ENCODE data around the gene MCF2L2. TPM values are rescaled to one million over a fixed set of nuclear protein-coding genes. Genes with fewer than 3 reads are reported as not detected.

The MCF2L2 gene
- total and polyA plus RNA-seq, 9 of the 15 experiments (the other 6 are each of a cell fraction or from before 2014, with no cell fraction given): 0.56 to 4.2 (median 3.0) TPM

DNA sequence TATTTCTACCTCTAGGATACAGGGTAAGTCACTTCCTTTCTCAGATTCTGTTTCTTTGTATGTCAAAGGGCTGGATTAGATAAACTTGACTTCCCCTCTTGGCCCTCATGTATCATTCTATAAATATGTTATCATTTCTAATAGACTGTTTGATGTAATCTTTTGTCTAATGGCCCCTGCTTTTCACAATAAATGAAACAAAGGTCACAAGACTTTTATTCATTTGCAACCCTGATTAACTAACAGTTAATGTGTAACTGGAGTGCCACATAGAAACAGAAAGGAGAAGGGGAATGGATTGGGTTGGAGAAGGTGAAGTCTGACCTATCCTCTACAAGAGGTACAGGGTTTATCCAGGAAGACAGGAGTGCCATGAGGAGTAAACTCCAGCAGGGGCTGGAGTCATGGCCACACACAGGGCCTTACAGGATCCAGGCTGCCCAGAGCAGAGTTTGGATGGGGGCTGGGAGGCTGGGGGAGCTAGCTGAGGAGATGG lies 183.4 kb downstream of the MCF2L2 start (continued):
- TF ChIP-seq SP2 (IDR thresholded peaks at IDR 0.05; ENCODE audit: extremely low read depth, low read depth, low read length, poor library complexity, severe bottlenecking): no peak
- TF ChIP-seq CBX3 (IDR thresholded peaks at IDR 0.05; ENCODE audit: borderline replicate concordance in 1 of 2, low read length in 2 of 2): no peak

DNA sequence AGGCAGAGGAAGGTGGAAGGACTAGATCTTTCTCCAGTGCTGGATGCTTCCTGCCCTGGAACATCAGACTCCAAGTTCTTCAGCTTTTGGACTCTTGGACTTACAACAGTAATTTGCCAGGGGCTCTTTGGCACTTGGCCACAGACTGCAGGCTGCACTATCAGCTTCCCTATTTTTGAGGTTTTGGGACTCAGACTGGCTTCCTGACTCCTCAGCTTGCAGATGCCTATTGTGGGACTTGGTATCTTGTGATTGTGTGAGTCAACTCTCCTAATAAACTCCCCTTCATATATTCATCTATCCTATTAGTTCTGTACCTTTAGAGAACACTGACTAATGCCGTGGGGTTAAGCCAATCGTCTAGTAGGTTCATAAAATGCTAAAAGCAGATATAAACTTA lies 184.2 kb downstream of the MCF2L2 start:
- 13% methylated on average over 2 of the region's 2 CpGs for WGBS (ENCODE audit: insufficient coverage, low coverage, missing lambda C conversion rate)
- TF ChIP-seq, protein P1, sequence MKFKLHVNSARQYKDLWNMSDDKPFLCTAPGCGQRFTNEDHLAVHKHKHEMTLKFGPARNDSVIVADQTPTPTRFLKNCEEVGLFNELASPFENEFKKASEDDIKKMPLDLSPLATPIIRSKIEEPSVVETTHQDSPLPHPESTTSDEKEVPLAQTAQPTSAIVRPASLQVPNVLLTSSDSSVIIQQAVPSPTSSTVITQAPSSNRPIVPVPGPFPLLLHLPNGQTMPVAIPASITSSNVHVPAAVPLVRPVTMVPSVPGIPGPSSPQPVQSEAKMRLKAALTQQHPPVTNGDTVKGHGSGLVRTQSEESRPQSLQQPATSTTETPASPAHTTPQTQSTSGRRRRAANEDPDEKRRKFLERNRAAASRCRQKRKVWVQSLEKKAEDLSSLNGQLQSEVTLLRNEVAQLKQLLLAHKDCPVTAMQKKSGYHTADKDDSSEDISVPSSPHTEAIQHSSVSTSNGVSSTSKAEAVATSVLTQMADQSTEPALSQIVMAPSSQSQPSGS (CRISPR knock-in tag; IDR thresholded peaks at IDR 0.05): no peak
- TF ChIP-seq ZNF217 (CRISPR knock-in tag; IDR thresholded peaks at IDR 0.05) (no peak), PRPF4 (IDR thresholded peaks at IDR 0.05; ENCODE audit: insufficient read depth, low read depth, low read length, poor library complexity, severe bottlenecking) (no peak), ESRRA (IDR thresholded peaks at IDR 0.05; ENCODE audit: borderline replicate concordance, low read depth) (no peak)
- FAIRE-seq (no peak), ATAC-seq (no peak), DNase-seq (ENCODE audit: extremely low read depth in 1 of 4, low spot score in 3 of 4) (no peak)
- H3K9ac ChIP-seq (ENCODE audit: insufficient read depth in 1 of 2, low read depth in 2 of 2, low read length in 2 of 2): no peak overlapping the region
- ChIA-PET CTCF (ENCODE audit: low intra/inter-chr PET ratio) (no interaction called here), POLR2A (interaction anchor here (1.1 kb wide), 1 partner anchor 9 kb away, joined by 3 read pairs; the partner anchor contains the start of gene B3GNT5)
- intact Hi-C loops (cut with micrococcal nuclease) (no loop called here), in situ Hi-C loops (cut with MboI) (no loop called here)
- no peaks in the 10 kb centered on the region; a peak in 1 of 5 replicates for H3K4me1 ChIP-seq (replicated peaks in 1 of 2; ENCODE audit: control insufficient read depth in 2 of 2, insufficient read depth in 2 of 2, low read length in 2 of 2)
- H3K9me3 ChIP-seq (replicated peaks; ENCODE audit: control insufficient read depth, insufficient read depth, low read depth, low read length): peaks cover 8% of the 10 kb centered on the region
- no peaks in the 10 kb centered on the region for H3K9me1 ChIP-seq (ENCODE audit: control insufficient read depth, insufficient read depth, low read length)
- no peak overlapping the region for H3K27ac ChIP-seq (ENCODE audit: extremely low read depth, low read depth, low read length)
- H3K27me3 ChIP-seq (ENCODE audit: control insufficient read depth in 2 of 2, insufficient read depth in 2 of 2, low read length in 2 of 2): no peaks in the 10 kb centered on the region; a peak in 1 of 5 replicates
- H2AFZ ChIP-seq (ENCODE audit: low read depth, low read length): no peak overlapping the region
- H3K4me3 ChIP-seq: no peak overlapping the region
- no peak overlapping the region for H3K4me2 ChIP-seq (ENCODE audit: insufficient read depth, low read length)
- no peaks in the 10 kb centered on the region for H3K79me2 ChIP-seq (ENCODE audit: control insufficient read depth, insufficient read depth, low read length)
- no peaks in the 10 kb centered on the region for H3K36me3 ChIP-seq (ENCODE audit: control insufficient read depth, insufficient read depth, low read length)
- no peaks in the 10 kb centered on the region for H4K20me1 ChIP-seq (replicated peaks; ENCODE audit: control insufficient read depth, insufficient read depth, low read length)
- no TSS peak for BruUV-seq (replicated peaks)
